ENCODE measurements around the gene SYNM. TPM values are rescaled to one million over a fixed set of nuclear protein-coding genes. Genes with fewer than 3 reads are reported as not detected.
A peak's percentile ranks its signal among the peaks of the same experiment; 100 is the strongest.
"Not testable (repeated sequence)": the region's sequence is repeated elsewhere in the genome, so short reads cannot be mapped to it uniquely, and the experiment has no call there.

Gene SYNM
- total RNA-seq, 6 experiments from 2014 or later, result 4.6 to 7.6 (median 7.4) TPM

DNA sequence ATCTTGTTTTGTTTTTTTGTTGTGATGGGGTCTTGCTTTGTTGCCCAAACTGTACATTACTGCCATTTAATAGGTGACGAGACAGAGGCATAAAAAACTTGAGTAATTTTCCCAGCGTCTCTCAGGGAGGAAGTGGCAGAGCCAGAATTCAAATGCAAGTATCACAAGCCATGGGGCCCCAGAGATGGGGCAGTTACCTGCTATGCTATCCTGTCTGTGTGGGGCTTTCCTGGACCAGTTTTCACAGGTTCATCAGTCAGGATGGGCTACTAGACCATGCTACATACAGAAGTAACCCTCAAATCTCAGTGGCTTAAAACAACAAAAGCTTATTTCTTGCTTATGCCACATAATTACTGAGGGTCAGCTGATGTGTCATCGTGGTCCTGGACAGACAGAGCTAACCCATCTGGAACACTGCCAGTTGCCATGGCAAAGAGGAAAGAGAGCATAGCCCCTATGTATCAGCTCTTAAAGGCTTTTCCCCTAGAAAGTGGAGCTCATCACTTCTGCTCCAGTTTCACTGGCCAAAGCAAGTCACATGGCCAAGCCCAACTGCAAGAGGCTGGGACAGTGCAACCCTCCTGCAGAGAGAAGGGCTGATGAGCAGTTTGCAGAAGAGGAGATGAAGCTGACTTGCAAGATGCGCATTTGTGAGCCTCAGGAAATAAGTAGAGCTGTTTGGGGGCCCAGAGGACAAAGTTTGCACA, 31.7 kb upstream of the SYNM start:
- Mint-ChIP-seq H3K27me3 (ENCODE audit: insufficient read depth) (peaks cover 2% of the 10 kb centered on the region), H3K4me1 (ENCODE audit: low read depth) (peaks cover 16% of the 10 kb centered on the region)
- no peak for DNase-seq

DNA sequence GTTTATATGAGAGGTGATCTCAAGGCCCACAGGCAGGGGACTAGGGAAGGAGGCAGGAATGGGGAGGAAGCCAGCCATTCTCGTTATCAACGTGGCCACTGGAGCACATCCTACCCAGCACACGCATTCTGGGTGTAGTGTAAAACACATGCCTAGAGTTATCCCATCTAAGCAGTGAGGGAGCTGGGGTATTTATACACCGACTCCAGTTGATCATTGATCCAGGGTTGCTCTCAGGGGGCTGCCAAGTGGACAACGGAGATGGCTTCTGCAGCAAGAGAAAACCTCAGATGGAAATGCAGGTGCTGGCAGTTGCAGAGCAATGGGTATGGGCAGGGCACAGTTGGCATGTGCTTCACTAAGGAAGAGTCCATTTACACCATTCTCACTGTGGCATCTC, 30.4 kb upstream of the SYNM start:
- Mint-ChIP-seq H3K9me3 (no peaks in the 10 kb centered on the region), H3K27ac (no peak overlapping the region), H3K4me3 (no peak overlapping the region), H3K4me1 (ENCODE audit: low read depth) (peaks cover 16% of the 10 kb centered on the region), H3K27me3 (ENCODE audit: insufficient read depth) (peaks cover 2% of the 10 kb centered on the region; the same call in 1 of the 2 replicates), H3K36me3 (ENCODE audit: low read depth) (no peaks in the 10 kb centered on the region)
- TF ChIP-seq, protein P1, sequence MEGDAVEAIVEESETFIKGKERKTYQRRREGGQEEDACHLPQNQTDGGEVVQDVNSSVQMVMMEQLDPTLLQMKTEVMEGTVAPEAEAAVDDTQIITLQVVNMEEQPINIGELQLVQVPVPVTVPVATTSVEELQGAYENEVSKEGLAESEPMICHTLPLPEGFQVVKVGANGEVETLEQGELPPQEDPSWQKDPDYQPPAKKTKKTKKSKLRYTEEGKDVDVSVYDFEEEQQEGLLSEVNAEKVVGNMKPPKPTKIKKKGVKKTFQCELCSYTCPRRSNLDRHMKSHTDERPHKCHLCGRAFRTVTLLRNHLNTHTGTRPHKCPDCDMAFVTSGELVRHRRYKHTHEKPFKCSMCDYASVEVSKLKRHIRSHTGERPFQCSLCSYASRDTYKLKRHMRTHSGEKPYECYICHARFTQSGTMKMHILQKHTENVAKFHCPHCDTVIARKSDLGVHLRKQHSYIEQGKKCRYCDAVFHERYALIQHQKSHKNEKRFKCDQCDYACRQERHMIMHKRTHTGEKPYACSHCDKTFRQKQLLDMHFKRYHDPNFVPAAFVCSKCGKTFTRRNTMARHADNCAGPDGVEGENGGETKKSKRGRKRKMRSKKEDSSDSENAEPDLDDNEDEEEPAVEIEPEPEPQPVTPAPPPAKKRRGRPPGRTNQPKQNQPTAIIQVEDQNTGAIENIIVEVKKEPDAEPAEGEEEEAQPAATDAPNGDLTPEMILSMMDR (IDR thresholded peaks at IDR 0.05), result no peak
- no peak for DNase-seq

More for the DNA sequence above, 31.7 kb upstream of the SYNM start:
- Mint-ChIP-seq H3K4me3 (no peak overlapping the region), H3K27ac (no peak overlapping the region), H3K36me3 (ENCODE audit: low read depth) (no peaks in the 10 kb centered on the region), H3K9me3 (no peaks in the 10 kb centered on the region)
- TF ChIP-seq, protein P1 (IDR thresholded peaks at IDR 0.05), result no peak

- H3K27ac Mint-ChIP-seq; H3K27me3 Mint-ChIP-seq (ENCODE audit: insufficient read depth); H3K36me3 Mint-ChIP-seq (ENCODE audit: low read depth); H3K4me3 Mint-ChIP-seq; H3K9me3 Mint-ChIP-seq; DNase-seq: not testable (repeated sequence)
- peaks cover 14% of the 10 kb centered on the region for H3K4me1 Mint-ChIP-seq (ENCODE audit: low read depth)
These were observed 29.7 kb upstream of the SYNM start for GRCh38 chr15:99075059-99075652.

DNA sequence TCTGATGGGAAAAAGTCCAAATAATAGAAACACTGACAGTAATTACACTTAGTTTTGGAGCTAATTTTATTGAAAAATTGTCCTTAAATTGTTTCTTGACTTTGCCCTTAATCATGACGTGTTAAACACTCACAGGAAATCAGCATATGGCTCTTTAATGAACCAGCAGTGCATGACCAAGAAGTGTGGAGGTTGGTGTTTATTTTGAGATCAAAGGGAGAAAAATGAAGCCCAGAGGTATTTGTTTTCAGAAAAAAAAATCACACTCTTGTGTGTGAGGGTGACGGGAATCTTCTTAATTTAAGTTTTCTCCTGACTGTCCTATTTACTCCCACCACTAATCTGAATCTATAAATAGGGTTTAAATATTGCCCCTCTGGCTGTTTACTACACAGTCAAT, 28.8 kb upstream of the SYNM start:
- DNase-seq, result no peak
- H3K27me3 Mint-ChIP-seq (ENCODE audit: insufficient read depth), result no peaks in the 10 kb centered on the region; the same call in 1 of the 2 replicates
- H3K4me1 Mint-ChIP-seq (ENCODE audit: low read depth), result peaks cover 11% of the 10 kb centered on the region
- no peaks in the 10 kb centered on the region for H3K9me3 Mint-ChIP-seq
- TF ChIP-seq, protein P1 (IDR thresholded peaks at IDR 0.05), result no peak
- peak overlapping the region; percentile 72 for H3K27ac Mint-ChIP-seq
- peak overlapping the region; percentile 80 for H3K4me3 Mint-ChIP-seq
- H3K36me3 Mint-ChIP-seq (ENCODE audit: low read depth), result no peaks in the 10 kb centered on the region

GRCh38 chr15:99076555-99077308, 28.1 kb upstream of the SYNM start:
- TF ChIP-seq, protein P1 (IDR thresholded peaks at IDR 0.05), result peak; percentile 97
- Mint-ChIP-seq H3K4me1 (ENCODE audit: low read depth) (peaks cover 11% of the 10 kb centered on the region), H3K4me3 (peak overlapping the region; percentile 80), H3K27me3 (ENCODE audit: insufficient read depth) (no peaks in the 10 kb centered on the region; the same call in 1 of the 2 replicates), H3K9me3 (no peaks in the 10 kb centered on the region), H3K27ac (peak overlapping the region; percentile 72), H3K36me3 (ENCODE audit: low read depth) (no peaks in the 10 kb centered on the region)
- peak; percentile 75 for DNase-seq
